Mucosa of rectum (tissue), 2 donors: Measurements from ENCODE around the gene HOXC11.

Experiments
- H3K27ac ChIP-seq, 2 donors: one replicate each; pipeline ENCODE4 v1.7.0; 2013; ENCODE audit warnings: inconsistent platforms in 2 of 2, low read depth in 2 of 2, low read length in 2 of 2
- H3K27me3 ChIP-seq, 2 donors: one replicate each; pipeline ENCODE4 v1.7.0; 2013; ENCODE audit warnings: low read length in 2 of 2; ENCODE audit not compliant: control insufficient read depth in 2 of 2, insufficient read depth in 2 of 2
- H3K36me3 ChIP-seq, 2 donors: one replicate each; pipeline ENCODE4 v1.7.0; 2013; ENCODE audit warnings: low read length in 2 of 2; ENCODE audit not compliant: control insufficient read depth in 2 of 2, insufficient read depth in 2 of 2
- H3K4me1 ChIP-seq, 2 donors: one replicate each; pipeline ENCODE4 v1.7.0; 2013; ENCODE audit warnings: low read length in 2 of 2, mild to moderate bottlenecking in 1 of 2; ENCODE audit not compliant: control insufficient read depth in 2 of 2, insufficient read depth in 2 of 2
- H3K4me3 ChIP-seq, 2 donors: one replicate each; pipeline ENCODE4 v1.7.0; 2013; ENCODE audit warnings: low read length in 2 of 2
- H3K9ac ChIP-seq, 2 donors: one replicate each; pipeline ENCODE4 v1.7.0; 2013; ENCODE audit warnings: low read length in 2 of 2, low read depth in 1 of 2, mild to moderate bottlenecking in 1 of 2
- H3K9me3 ChIP-seq, 2 donors: one replicate each; pipeline ENCODE4 v1.7.0; 2013; ENCODE audit warnings: low read length in 2 of 2; ENCODE audit not compliant: control insufficient read depth in 2 of 2
- donor health status: healthy.
- donor health status: Normal muscosa, but diverticular disease.

The HOXC11 gene

GRCh38 chr12:54019091-54019811 is 46.3 kb downstream of the HOXC11 start:
- H3K27me3 ChIP-seq: peaks cover 76 to 84% of the 10 kb centered on the region in 2 donors
- H3K9me3 ChIP-seq: no peaks in the 10 kb centered on the region
- H3K4me3 ChIP-seq: no peak overlapping the region
- peaks cover 0 to 2% of the 10 kb centered on the region in 2 donors for H3K4me1 ChIP-seq
- no peaks in the 10 kb centered on the region for H3K36me3 ChIP-seq
- no peak overlapping the region for H3K9ac ChIP-seq
- no peak overlapping the region for H3K27ac ChIP-seq

GRCh38 chr12:54019924-54020590 is 47.1 kb downstream of the HOXC11 start:
- Histone ChIP-seq H3K9ac (no peak overlapping the region), H3K4me1 (peaks cover 0 to 2% of the 10 kb centered on the region in 2 donors), H3K27ac (no peak overlapping the region), H3K4me3 (no peak overlapping the region), H3K27me3 (peaks cover 77 to 84% of the 10 kb centered on the region in 2 donors), H3K36me3 (no peaks in the 10 kb centered on the region), H3K9me3 (no peaks in the 10 kb centered on the region)

DNA sequence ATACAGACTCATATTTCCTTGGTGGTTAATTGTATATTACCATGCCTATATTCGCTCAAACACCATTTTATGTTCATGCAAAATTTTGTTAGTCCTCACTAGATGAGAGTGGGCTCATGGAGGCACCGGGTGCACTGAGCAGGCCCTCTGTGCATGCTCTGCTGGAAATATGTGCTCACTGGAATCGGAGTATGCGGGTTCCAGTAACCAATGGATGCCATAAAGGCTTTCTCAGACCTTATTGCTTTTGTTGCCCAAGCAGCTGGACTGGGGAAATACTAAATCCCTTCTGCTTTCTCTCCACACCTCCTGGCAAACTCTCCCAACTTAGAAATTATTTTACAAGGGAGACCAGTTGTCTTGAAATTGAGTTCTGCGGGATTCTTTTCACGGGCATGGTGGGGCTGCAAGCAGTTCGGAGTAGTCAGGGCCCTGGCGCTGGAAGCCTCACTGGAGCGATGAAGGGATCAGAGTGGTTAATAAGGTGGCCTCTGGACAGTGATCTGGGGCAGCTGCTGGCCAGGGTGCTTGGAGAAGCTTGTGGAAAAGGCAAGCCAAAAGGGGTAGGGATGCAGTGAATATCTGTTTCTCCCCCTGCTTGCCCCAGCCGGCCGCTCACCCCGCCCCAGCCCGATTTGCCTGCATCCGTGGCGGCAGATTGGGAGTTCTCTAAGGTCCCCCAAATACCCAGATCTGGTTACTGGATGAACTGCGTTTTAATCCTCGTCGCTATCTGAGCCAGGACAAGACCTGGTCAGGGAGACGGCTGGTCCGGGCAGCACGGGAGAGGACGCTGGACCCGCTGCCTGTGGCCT is 47.9 kb downstream of the HOXC11 start:
- Histone ChIP-seq H3K4me1 (peaks cover 0 to 2% of the 10 kb centered on the region in 2 donors), H3K27ac (no peak overlapping the region), H3K9me3 (no peaks in the 10 kb centered on the region), H3K27me3 (peaks cover 77 to 83% of the 10 kb centered on the region in 2 donors), H3K4me3 (no peak overlapping the region), H3K36me3 (no peaks in the 10 kb centered on the region), H3K9ac (no peak overlapping the region)

DNA sequence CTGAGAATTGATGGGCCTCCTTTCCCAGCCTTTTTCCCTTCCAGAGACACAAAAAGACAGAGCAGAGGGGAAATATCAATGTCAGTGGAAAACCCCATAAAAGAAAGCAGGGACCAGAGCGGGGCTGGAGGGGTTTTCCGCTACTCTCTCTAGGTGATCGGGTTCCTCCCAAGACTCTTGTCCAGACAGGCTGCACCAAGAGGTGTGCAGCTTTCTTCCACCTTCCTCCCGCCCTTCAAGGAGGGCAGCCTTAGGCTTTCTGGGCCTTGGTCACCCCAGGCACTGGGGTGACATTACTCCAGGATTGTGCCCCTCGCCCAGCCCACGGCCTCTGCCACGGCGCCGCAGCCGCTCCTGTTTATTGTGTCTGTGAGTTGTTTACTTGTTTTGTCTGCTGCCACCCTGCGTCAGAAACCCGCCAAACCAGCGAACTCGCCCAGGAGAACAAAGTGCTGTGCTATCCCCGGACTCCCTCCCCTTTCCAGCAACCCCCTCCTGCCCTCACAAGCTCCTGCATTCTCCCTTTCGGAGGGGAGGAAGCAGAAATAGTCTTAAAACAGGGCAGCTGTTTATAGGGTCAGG is 48.6 kb downstream of the HOXC11 start:
- H3K9me3 ChIP-seq: no peaks in the 10 kb centered on the region
- peaks cover 0 to 4% of the 10 kb centered on the region in 2 donors for H3K4me1 ChIP-seq
- H3K36me3 ChIP-seq: no peaks in the 10 kb centered on the region
- no peak overlapping the region for H3K27ac ChIP-seq
- H3K27me3 ChIP-seq: peaks cover 76 to 84% of the 10 kb centered on the region in 2 donors
- H3K4me3 ChIP-seq: no peak overlapping the region
- H3K9ac ChIP-seq: no peak overlapping the region

DNA sequence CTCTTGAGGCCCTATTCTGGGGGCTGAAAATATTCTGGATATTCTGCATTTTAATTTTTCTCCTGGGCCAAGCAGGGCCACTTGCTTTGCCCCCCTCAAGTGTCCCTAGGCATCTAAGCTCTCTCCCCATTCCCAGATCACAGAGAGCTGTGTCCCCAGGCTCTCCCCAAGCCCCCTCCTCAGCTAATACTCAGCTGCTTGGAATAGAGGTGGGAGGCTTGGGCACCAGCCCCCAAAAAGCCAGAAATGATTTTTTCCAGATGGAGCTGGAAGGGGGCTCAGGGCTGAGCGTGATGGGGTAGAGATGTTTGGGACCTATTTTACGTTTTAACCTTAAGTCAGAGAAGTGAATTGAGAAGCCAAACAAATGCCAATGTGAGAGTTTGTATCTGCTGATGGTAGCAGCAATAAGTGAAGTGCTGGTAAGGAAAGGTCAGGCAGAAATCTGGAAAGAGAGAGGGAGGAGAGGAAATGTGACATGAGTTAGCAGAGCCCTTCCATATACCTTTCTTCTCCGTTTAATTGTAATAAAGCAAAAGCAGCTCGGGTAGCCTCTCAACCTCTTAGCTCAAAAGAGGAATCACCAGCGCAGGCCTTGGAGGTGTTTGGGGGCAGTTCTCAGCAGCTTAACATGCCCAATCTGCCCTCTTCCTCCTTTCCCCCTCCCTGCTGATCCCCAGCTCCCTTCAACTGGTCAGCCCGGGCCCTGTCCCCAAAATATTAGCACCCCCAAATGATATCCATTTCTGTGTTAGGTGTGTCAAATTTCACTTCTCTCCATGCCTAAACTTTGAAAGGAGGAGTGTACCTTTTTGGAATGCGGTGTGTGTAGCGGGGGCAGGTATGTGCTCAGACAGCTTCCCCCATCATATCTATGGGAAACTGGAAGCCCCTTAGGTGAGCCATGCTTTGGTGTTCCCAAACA is 50.3 kb downstream of the HOXC11 start:
- Histone ChIP-seq H3K4me1 (peaks cover under 1 to 2% of the 10 kb centered on the region in 2 donors), H3K27ac (no peak overlapping the region)

GRCh38 chr12:54024127-54024526 is 51.2 kb downstream of the HOXC11 start:
- H3K36me3 ChIP-seq: no peaks in the 10 kb centered on the region
- H3K27ac ChIP-seq: no peak overlapping the region
- H3K4me1 ChIP-seq: peaks cover 2 to 6% of the 10 kb centered on the region in 2 donors
- no peak overlapping the region for H3K4me3 ChIP-seq
- H3K27me3 ChIP-seq: peaks cover 80 to 91% of the 10 kb centered on the region in 2 donors
- H3K9me3 ChIP-seq: no peaks in the 10 kb centered on the region
- H3K9ac ChIP-seq: no peak overlapping the region

More for the DNA sequence above, 50.3 kb downstream of the HOXC11 start:
- H3K9me3 ChIP-seq: no peaks in the 10 kb centered on the region
- no peak overlapping the region for H3K4me3 ChIP-seq
- H3K36me3 ChIP-seq: no peaks in the 10 kb centered on the region
- H3K9ac ChIP-seq: no peak overlapping the region
- peaks cover 80 to 89% of the 10 kb centered on the region in 2 donors for H3K27me3 ChIP-seq

- Histone ChIP-seq H3K27me3 (peaks cover 78 to 90% of the 10 kb centered on the region in 2 donors), H3K9me3 (no peaks in the 10 kb centered on the region), H3K36me3 (no peaks in the 10 kb centered on the region), H3K4me3 (no peak overlapping the region), H3K27ac (no peak overlapping the region), H3K4me1 (peaks cover 2 to 6% of the 10 kb centered on the region in 2 donors), H3K9ac (no peak overlapping the region)
Observed at GRCh38 chr12:54024581-54025305, 51.8 kb downstream of the HOXC11 start.

DNA sequence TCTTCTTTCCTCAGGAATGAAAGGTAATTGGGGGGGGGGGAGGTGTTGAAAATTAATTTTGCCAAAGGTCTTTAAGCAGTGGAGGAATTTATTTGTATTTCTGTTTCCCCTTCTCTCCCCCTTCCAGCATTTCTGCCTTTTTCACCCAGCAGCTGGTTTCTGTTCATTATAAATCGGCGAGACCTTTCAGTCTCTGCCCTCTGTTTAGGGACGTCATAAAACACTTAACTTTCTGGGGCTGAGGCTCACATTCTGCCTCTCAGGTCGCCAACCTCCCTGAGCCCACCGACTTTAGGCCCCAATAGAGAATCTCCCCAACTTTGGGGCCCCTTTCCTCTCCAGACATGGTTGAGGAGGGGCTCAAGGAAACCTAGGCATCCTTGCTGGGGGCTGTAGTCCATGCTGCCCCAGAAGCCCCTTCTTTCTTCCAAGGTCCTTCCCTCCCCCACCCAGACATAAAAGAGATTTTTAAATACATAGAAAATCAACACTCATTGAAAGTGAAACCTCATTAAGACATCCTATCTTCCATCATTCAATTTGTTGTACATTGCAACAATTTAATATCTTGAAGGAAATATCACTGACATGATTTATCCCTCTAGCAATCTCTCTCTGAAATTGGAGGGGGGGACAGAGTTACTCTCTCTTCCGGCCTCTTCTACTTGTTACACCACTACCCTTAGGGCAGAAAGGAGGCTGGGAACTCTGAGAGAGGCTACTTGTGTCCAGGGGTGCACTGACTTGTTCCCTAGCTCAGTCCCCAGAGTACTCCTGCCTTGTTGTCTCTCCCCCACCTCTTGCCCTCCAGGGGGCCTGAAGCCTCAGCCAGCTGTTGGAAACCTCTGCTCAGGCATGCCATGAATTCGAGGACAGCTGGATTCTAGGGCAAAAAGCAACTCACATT is 52.8 kb downstream of the HOXC11 start:
- H3K36me3 ChIP-seq: no peaks in the 10 kb centered on the region
- no peak overlapping the region for H3K27ac ChIP-seq
- peaks cover 2 to 6% of the 10 kb centered on the region in 2 donors for H3K4me1 ChIP-seq
- peaks cover 74 to 86% of the 10 kb centered on the region in 2 donors for H3K27me3 ChIP-seq
- no peak overlapping the region for H3K9ac ChIP-seq
- no peaks in the 10 kb centered on the region for H3K9me3 ChIP-seq
- H3K4me3 ChIP-seq: no peak overlapping the region
